Keratinocyte (primary cell): ENCODE measurements around the gene MOB4. TPM values are rescaled to one million over a fixed set of nuclear protein-coding genes. Genes with fewer than 3 reads are reported as not detected.

ENCODE experiments used
- DNase-seq: peaks from one replicate; pipeline ENCODE4 v3.0.0-alpha.2; 2011; ENCODE audit warnings: low read depth, missing footprints, low spot score
- FAIRE-seq: peaks from 2 replicates; lab custom pipeline; 2011; peaks lifted over from hg19 to GRCh38; lab: Jason Lieb, UNC
- H2AFZ ChIP-seq: 2 replicates; pipeline ENCODE4 v1.6.0; 2012; ENCODE audit warnings: low read length, control low read depth, inconsistent platforms; ENCODE audit not compliant: control insufficient read depth
- H3K27ac ChIP-seq: 2 replicates; pipeline ENCODE4 v1.5.1; 2011; ENCODE audit warnings: low read length; ENCODE audit not compliant: control insufficient read depth, insufficient read depth
- H3K27me3 ChIP-seq: 3 replicates; pipeline ENCODE4 v1.6.0; 2011; ENCODE audit warnings: low read length; ENCODE audit not compliant: control insufficient read depth, insufficient read depth; ENCODE audit errors: extremely low read depth
- H3K36me3 ChIP-seq, 2 experiments: 2 replicates in 1 of 2; 3 replicates in 1 of 2; pipeline ENCODE4 v1.5.1; 2011; ENCODE audit warnings: low read length in 2 of 2, mild to moderate bottlenecking in 1 of 2; ENCODE audit not compliant: control insufficient read depth in 2 of 2, insufficient read depth in 2 of 2; ENCODE audit errors: extremely low read depth in 1 of 2
- H3K4me1 ChIP-seq: 3 replicates; pipeline ENCODE4 v1.5.1; 2011; ENCODE audit warnings: low read length; ENCODE audit not compliant: control insufficient read depth, insufficient read depth; ENCODE audit errors: extremely low read depth
- H3K4me2 ChIP-seq: 3 replicates; pipeline ENCODE4 v1.6.0; 2011; ENCODE audit warnings: low read depth, low read length; ENCODE audit not compliant: control insufficient read depth, insufficient read depth; ENCODE audit errors: extremely low read depth
- H3K4me3 ChIP-seq, 3 experiments: fragments of 200-600 bp in 1 of 3; sonication (generic) in 1 of 3; 2 replicates in 2 of 3; 3 replicates in 1 of 3; pipeline ENCODE4 v1.5.1; 2011 to 2016; ENCODE audit warnings: low read length in 3 of 3, mild to moderate bottlenecking in 3 of 3, control low read depth in 2 of 3, inconsistent platforms in 1 of 3, low read depth in 1 of 3, mixed read lengths in 1 of 3, mixed run types in 1 of 3, moderate library complexity in 1 of 3; ENCODE audit not compliant: control insufficient read depth in 2 of 3, insufficient read depth in 2 of 3; ENCODE audit errors: extremely low read depth in 1 of 3
- H3K79me2 ChIP-seq: 2 replicates; pipeline ENCODE4 v1.6.0; 2012; ENCODE audit warnings: low read length; ENCODE audit not compliant: control insufficient read depth, insufficient read depth
- H3K9ac ChIP-seq: 3 replicates; pipeline ENCODE4 v1.6.0; 2011; ENCODE audit warnings: low read length; ENCODE audit not compliant: control insufficient read depth, insufficient read depth; ENCODE audit errors: extremely low read depth
- H3K9me1 ChIP-seq: 3 replicates; pipeline ENCODE4 v1.6.0; 2011; ENCODE audit warnings: low read length; ENCODE audit not compliant: control insufficient read depth, insufficient read depth; ENCODE audit errors: extremely low read depth
- H3K9me3 ChIP-seq: 2 replicates; pipeline ENCODE4 v1.5.1; 2012; ENCODE audit warnings: low read depth, low read length; ENCODE audit not compliant: control insufficient read depth
- H4K20me1 ChIP-seq: 3 replicates; pipeline ENCODE4 v1.6.0; 2011; ENCODE audit warnings: low read length; ENCODE audit not compliant: control insufficient read depth, insufficient read depth; ENCODE audit errors: extremely low read depth
- CTCF ChIP-seq, 3 experiments: IDR thresholded peaks in 1 of 3; conservative IDR thresholded peaks in 1 of 3; optimal IDR thresholded peaks in 1 of 3; 2 replicates in 2 of 3; 3 replicates in 1 of 3; pipeline versions ENCODE3 to v1.5.1; 2011; ENCODE audit warnings: low read length in 3 of 3, mild to moderate bottlenecking in 3 of 3, moderate library complexity in 2 of 3, control low read depth in 1 of 3, inconsistent platforms in 1 of 3; ENCODE audit not compliant: insufficient read depth in 2 of 3; ENCODE audit errors: extremely low read depth in 1 of 3
- EZH2 ChIP-seq: IDR thresholded peaks from one replicate; pipeline ENCODE4 v1.6.1; 2012; ENCODE audit warnings: inconsistent platforms, mild to moderate bottlenecking, low read length, moderate library complexity
- dilution Hi-C: fragments of 300-500 bp; cut with MboI; formaldehyde crosslinking; loops from one replicate; pipeline ENCODE4 v1.7.0; 2020; ENCODE audit warnings: low sequenced_read_pairs; ENCODE audit not compliant: extremely low pct_ligation_motif_present
- polyA plus RNA-seq, 5 experiments: library from polyadenylated mRNA; depleted of rRNA in 3 of 5; stranded (reverse) in 3 of 5; stranded (forward) in 1 of 5; unstranded in 1 of 5; fragments of >200 nt; gene quantifications; 1 replicate in 1 of 5; 2 replicates in 3 of 5; 3 replicates in 1 of 5; pipeline versions ENCODE4 v1.2.1 to v1.2.3, GENCODE V29; 2011 to 2012; ENCODE audit warnings: missing spikeins in 2 of 5, low read depth in 1 of 5, low replicate concordance in 1 of 5

MOB4 gene
- polyA plus RNA-seq, 1 donor (not counting 4 experiments of a cell fraction or from before 2014, with no cell fraction given), result 53.6 TPM

DNA sequence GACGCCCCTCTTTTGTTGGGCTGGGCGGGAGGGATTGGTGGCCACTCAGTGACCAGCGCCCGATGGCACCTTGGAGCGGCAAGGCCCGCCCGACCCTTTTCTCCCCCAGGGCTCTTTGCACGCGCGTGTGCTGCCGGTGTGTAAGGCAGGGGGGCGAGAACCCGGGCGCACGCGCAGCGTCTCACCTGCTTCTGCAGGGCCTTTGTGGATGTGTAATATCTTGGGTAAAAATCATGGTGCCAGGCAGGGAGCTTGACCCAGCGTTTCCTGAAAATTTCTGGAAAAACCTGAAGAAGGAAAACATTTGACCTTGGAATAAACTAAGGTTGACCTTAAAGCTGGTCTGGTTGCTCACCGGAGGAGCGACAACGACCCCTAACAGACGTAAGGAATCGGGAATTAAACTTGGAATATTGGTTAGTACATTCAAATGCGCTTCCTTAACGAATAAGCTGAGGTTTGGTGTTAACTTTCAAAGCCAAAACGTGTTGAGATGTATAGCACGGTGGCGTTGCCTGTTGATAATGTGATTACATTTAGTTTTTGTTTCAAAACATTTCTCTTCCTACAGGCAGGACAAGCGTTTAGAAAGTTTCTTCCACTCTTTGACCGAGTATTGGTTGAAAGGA, 15.2 kb upstream of the MOB4 start:
- DNase-seq, result no peak
- Histone ChIP-seq H3K27ac (peak overlapping the region; percentile 92), H3K9me1 (no peaks in the 10 kb centered on the region), H3K79me2 (peaks cover 80% of the 10 kb centered on the region), H3K4me2 (peak overlapping the region; percentile 85), H3K9ac (peak overlapping the region; percentile 89), H3K4me3 (peak overlapping the region; percentile 92 to 99 (median 98)), H3K36me3 (peaks cover 16 to 35% of the 10 kb centered on the region in 2 experiments), H3K9me3 (no peaks in the 10 kb centered on the region), H3K27me3 (no peaks in the 10 kb centered on the region), H4K20me1 (peaks cover 9% of the 10 kb centered on the region), H3K4me1 (peaks cover 32% of the 10 kb centered on the region), H2AFZ (peak overlapping the region; percentile 71)
- dilution Hi-C loops, result no loop called here
- FAIRE-seq, result no peak
- TF ChIP-seq CTCF (optimal IDR thresholded peaks at IDR 0.05 in 1 of 3, IDR thresholded peaks at IDR 0.05 in 1 of 3, conservative IDR thresholded peaks at IDR 0.05 in 1 of 3; ENCODE audit: extremely low read depth in 1 of 3, insufficient read depth in 2 of 3, low read length in 3 of 3) (no peak), EZH2 (no peak)

- TF ChIP-seq CTCF (optimal IDR thresholded peaks at IDR 0.05 in 1 of 3, IDR thresholded peaks at IDR 0.05 in 1 of 3, conservative IDR thresholded peaks at IDR 0.05 in 1 of 3; ENCODE audit: extremely low read depth in 1 of 3, insufficient read depth in 2 of 3, low read length in 3 of 3), result no peak
- no peak for TF ChIP-seq EZH2
- Histone ChIP-seq H3K4me2 (peak overlapping the region; percentile 85), H3K4me3 (peak overlapping the region in 2 of 3 experiments; percentile 58 to 98), H3K27ac (peak overlapping the region; percentile 4), H3K9ac (peak overlapping the region; percentile 25), H3K36me3 (peaks cover 5 to 26% of the 10 kb centered on the region in 2 experiments), H3K9me3 (no peaks in the 10 kb centered on the region), H3K79me2 (peaks cover 64% of the 10 kb centered on the region), H2AFZ (no peak overlapping the region), H3K9me1 (no peaks in the 10 kb centered on the region), H4K20me1 (peaks cover 3% of the 10 kb centered on the region), H3K27me3 (no peaks in the 10 kb centered on the region), H3K4me1 (peaks cover 17% of the 10 kb centered on the region)
- dilution Hi-C loops, result no loop called here
- DNase-seq, result no peak
- FAIRE-seq, result no peak
Measured at GRCh38 chr2:197502201-197502600, 13.7 kb upstream of the MOB4 start.
